ENCODE results near the gene RARRES1.

GRCh38 chr3:158728061-158728377, 4.2 kb downstream of the RARRES1 start:
- TF ChIP-seq RAD21 (IDR thresholded peaks at IDR 0.05; ENCODE audit: low read depth) (no peak), CTCF (IDR thresholded peaks at IDR 0.05 in 2 of 3, conservative IDR thresholded peaks at IDR 0.05 in 1 of 3; ENCODE audit: borderline replicate concordance in 1 of 3, insufficient read depth in 1 of 3, low read depth in 2 of 3, low read length in 2 of 3) (no peak)

Measured in HCT116 (cell line).